Type B pancreatic cell (in vitro differentiated cells): ENCODE measurements around the gene TGFBRAP1. TPM values are rescaled to one million over a fixed set of nuclear protein-coding genes. Genes with fewer than 3 reads are reported as not detected.

Experiments used
- DNase-seq: peaks from one replicate; pipeline ENCODE4 v3.0.0; 2021; ENCODE audit warnings: mixed read lengths; ENCODE audit not compliant: unreplicated experiment; ENCODE audit errors: extremely low spot score
- H3K27ac Mint-ChIP-seq: 2 replicates; pipeline ENCODE4 v1.8.0; 2021; ENCODE audit warnings: mild to moderate bottlenecking, mixed read lengths
- H3K27me3 Mint-ChIP-seq: 2 replicates; pipeline ENCODE4 v1.8.0; 2021; ENCODE audit warnings: mixed read lengths
- H3K36me3 Mint-ChIP-seq: 2 replicates; pipeline ENCODE4 v1.8.0; 2021; ENCODE audit warnings: mixed read lengths
- H3K4me1 Mint-ChIP-seq: one replicate; pipeline ENCODE4 v1.8.0; 2021; ENCODE audit warnings: mixed read lengths; ENCODE audit not compliant: unreplicated experiment
- H3K4me3 Mint-ChIP-seq: 2 replicates; pipeline ENCODE4 v1.8.0; 2021; ENCODE audit warnings: mild to moderate bottlenecking, mixed read lengths
- H3K9me3 Mint-ChIP-seq: 2 replicates; pipeline ENCODE4 v1.8.0; 2021; ENCODE audit warnings: mixed read lengths
- total RNA-seq: library from RNA; stranded (reverse); gene quantifications from 2 replicates; pipeline ENCODE4 v1.2.1, GENCODE V29; 2021; ENCODE audit warnings: low replicate concordance
- TF ChIP-seq, protein P1 (sequence below): fragments of 200-600 bp; sonication (generic); conservative IDR thresholded peaks from 2 replicates; pipeline ENCODE4 v1.5.0; 2021; ENCODE audit warnings: antibody characterized with exemption, mild to moderate bottlenecking

Gene TGFBRAP1
- total RNA-seq, 1 donor from 2014 or later, result 17.5 TPM

DNA sequence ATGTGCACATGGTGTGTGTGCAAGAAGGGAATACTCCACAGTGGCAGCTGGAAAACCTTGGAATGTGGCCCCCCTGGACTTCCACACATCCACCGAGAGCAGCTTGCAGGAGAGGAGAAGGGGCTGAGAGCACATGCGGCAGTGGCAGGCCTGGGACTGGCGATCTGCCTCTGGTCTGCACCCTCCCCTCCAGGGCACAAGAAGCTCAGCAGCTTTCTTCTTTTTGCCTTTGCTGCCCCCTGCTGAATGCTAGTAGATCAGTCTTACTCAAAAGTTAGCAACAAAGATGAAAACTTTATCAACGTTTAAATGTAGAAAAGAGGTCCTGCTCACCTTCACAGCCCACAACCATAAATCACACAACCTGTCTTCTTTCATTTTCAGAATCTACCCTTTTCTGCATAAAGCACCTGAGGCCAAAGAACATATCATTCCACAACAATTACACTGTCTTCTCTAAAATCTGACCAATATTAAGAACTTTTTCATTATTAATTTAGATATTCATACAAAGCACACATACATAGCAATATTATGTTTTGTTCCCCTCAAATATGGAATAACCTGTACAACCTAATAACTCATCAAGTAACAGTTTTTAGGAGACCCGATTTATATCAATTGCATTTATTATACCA, 34.6 kb downstream of the TGFBRAP1 start:
- Mint-ChIP-seq H3K4me1 (peaks cover 40% of the 10 kb centered on the region), H3K27ac (no peak overlapping the region), H3K27me3 (no peaks in the 10 kb centered on the region), H3K9me3 (no peaks in the 10 kb centered on the region), H3K36me3 (peaks cover 16% of the 10 kb centered on the region), H3K4me3 (no peak overlapping the region)
- DNase-seq, result peak; percentile 74
- TF ChIP-seq, protein P1, sequence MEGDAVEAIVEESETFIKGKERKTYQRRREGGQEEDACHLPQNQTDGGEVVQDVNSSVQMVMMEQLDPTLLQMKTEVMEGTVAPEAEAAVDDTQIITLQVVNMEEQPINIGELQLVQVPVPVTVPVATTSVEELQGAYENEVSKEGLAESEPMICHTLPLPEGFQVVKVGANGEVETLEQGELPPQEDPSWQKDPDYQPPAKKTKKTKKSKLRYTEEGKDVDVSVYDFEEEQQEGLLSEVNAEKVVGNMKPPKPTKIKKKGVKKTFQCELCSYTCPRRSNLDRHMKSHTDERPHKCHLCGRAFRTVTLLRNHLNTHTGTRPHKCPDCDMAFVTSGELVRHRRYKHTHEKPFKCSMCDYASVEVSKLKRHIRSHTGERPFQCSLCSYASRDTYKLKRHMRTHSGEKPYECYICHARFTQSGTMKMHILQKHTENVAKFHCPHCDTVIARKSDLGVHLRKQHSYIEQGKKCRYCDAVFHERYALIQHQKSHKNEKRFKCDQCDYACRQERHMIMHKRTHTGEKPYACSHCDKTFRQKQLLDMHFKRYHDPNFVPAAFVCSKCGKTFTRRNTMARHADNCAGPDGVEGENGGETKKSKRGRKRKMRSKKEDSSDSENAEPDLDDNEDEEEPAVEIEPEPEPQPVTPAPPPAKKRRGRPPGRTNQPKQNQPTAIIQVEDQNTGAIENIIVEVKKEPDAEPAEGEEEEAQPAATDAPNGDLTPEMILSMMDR, result peak; percentile 81

DNA sequence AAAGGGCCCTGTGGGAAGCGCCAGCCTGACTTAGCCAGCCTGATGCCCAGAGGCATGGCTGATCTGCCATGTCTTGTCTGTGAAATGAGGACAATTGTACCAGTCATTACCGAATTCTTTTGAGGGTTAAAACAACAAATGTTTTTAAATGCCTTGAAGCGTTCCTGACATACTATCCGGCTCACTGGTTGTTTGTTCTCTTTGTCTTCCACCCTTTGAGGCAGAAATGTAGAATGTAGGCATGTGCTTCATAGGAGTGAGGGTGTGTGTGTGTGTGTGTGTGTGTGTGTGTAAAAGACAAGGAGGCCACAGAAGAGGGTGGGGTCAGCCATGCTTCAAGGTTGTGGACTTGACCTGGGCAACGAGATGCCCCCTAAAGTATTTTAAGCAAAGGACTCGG, 35.5 kb downstream of the TGFBRAP1 start:
- TF ChIP-seq, protein P1, result no peak
- H3K36me3 Mint-ChIP-seq, result peaks cover 16% of the 10 kb centered on the region

DNA sequence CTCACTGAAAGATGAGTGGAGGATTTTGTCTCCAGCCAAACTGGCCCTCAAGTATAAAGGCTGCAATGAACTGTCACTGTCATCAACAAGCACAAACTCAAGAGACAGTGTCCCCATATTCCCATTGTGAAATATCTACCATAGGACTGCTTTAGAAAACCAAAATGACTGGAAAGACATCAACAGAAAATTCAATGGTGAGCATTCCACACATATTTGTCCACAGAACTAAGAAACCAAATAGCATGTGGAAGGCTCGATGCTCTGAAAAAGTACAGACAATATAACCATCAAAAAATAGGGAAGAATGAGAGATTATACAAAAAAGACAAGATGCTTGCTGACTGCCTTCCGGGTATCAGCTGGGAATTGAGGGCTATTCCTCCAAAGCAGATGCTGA, 37.6 kb downstream of the TGFBRAP1 start:
- Mint-ChIP-seq H3K27me3 (no peaks in the 10 kb centered on the region), H3K9me3 (no peaks in the 10 kb centered on the region), H3K36me3 (peaks cover 15% of the 10 kb centered on the region), H3K27ac (no peak overlapping the region), H3K4me1 (peaks cover 32% of the 10 kb centered on the region), H3K4me3 (no peak overlapping the region)
- DNase-seq, result no peak
- TF ChIP-seq, protein P1, result no peak

More for the DNA sequence above, 35.5 kb downstream of the TGFBRAP1 start:
- no peak overlapping the region for H3K27ac Mint-ChIP-seq
- H3K4me3 Mint-ChIP-seq, result no peak overlapping the region
- H3K9me3 Mint-ChIP-seq, result no peaks in the 10 kb centered on the region
- H3K27me3 Mint-ChIP-seq, result no peaks in the 10 kb centered on the region
- no peak for DNase-seq
- H3K4me1 Mint-ChIP-seq, result peaks cover 37% of the 10 kb centered on the region

DNA sequence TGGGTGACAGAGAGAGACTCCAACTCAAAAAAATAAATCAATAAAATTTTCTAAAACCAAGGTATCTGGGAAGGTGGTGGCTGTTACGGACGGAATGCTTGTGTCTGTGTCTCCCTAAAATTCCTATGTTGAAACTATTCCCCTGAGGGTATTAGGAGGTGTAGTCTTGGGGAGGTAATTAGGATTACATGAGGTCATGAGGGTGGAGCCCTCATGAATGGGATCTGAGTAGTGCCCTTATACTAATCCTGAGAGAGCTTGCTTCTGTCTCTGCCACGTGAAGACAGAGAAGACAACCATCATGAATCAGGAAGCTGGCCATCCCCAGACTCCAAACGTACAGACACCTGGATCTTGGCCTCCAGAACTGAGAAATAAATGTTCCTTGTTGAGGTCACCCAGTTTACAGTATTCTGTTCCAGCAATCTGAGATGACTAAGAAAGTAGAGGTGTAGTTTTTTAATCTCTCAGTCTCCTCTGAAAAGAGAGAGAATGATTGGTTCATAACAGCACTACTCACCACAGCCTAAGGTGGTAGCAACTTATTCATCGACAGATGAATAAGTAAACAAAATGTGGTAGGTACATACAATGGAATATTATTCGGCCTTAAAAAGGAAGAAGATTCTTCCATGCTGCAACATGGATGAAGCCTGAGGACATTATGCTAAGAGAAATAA, 38.4 kb downstream of the TGFBRAP1 start:
- H3K4me1 Mint-ChIP-seq, result peaks cover 27% of the 10 kb centered on the region
- TF ChIP-seq, protein P1, result no peak
- DNase-seq, result no peak
- H3K9me3 Mint-ChIP-seq, result no peaks in the 10 kb centered on the region
- peaks cover 13% of the 10 kb centered on the region for H3K36me3 Mint-ChIP-seq
- no peak overlapping the region for H3K27ac Mint-ChIP-seq
- no peaks in the 10 kb centered on the region for H3K27me3 Mint-ChIP-seq
- no peak overlapping the region for H3K4me3 Mint-ChIP-seq

DNA sequence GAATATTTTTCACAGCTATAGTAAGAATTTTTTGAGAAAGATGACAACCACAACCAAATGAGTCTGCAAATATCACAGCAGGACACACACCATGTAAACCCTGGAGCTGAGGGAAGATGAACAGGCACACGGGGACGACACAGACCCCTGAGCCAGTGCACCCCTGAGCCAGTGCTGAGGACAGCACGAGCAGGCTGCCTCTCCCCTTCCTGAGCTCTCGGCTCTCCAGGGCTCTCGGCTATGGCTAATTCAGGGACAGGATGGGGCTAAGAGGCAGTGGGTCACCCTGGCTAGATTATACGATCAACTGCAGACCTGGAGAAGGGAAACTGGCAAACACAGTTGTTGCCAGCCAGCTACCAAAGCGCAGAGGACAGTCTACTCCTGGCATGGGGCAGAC, 41.4 kb downstream of the TGFBRAP1 start:
- no peaks in the 10 kb centered on the region for H3K9me3 Mint-ChIP-seq
- TF ChIP-seq, protein P1, result no peak
- peaks cover 9% of the 10 kb centered on the region for H3K4me1 Mint-ChIP-seq
- H3K27ac Mint-ChIP-seq, result no peak overlapping the region
- H3K4me3 Mint-ChIP-seq, result no peak overlapping the region
- H3K36me3 Mint-ChIP-seq, result peaks cover 18% of the 10 kb centered on the region
- no peak for DNase-seq
- no peaks in the 10 kb centered on the region for H3K27me3 Mint-ChIP-seq
